ENCODE results near the gene OR51M1.

- TF ChIP-seq TAF1 (IDR thresholded peaks at IDR 0.05; ENCODE audit: borderline replicate concordance, low read depth, low read length) (no peak), POLR2AphosphoS5 (IDR thresholded peaks at IDR 0.05; ENCODE audit: low read depth, low read length) (no peak)
These were observed 723 bp downstream of the OR51M1 start for GRCh38 chr11:5384335-5384734.

Measured in GM12892 (cell line).